Nephron progenitor cell (in vitro differentiated cells): ENCODE results near the gene SCARF2.

Experiments
- DNase-seq: peaks from one replicate; pipeline ENCODE4 v3.0.0; 2021
- H3K27ac Mint-ChIP-seq: 2 replicates; pipeline ENCODE4 v1.8.0; 2021; ENCODE audit warnings: mild to moderate bottlenecking, moderate library complexity, mixed read lengths
- H3K27me3 Mint-ChIP-seq: 2 replicates; pipeline ENCODE4 v1.8.0; 2021; ENCODE audit warnings: mild to moderate bottlenecking, low read depth, mixed read lengths; ENCODE audit not compliant: poor library complexity
- H3K36me3 Mint-ChIP-seq: 2 replicates; pipeline ENCODE4 v1.8.0; 2021; ENCODE audit warnings: low read depth, mixed read lengths
- H3K4me1 Mint-ChIP-seq: 2 replicates; pipeline ENCODE4 v1.8.0; 2021; ENCODE audit warnings: mixed read lengths
- H3K4me3 Mint-ChIP-seq: 2 replicates; pipeline ENCODE4 v1.8.0; 2021; ENCODE audit warnings: mild to moderate bottlenecking, moderate library complexity, mixed read lengths
- H3K9me3 Mint-ChIP-seq: 2 replicates; pipeline ENCODE4 v1.8.0; 2021; ENCODE audit warnings: mild to moderate bottlenecking, moderate library complexity, mixed read lengths
- CTCF ChIP-seq: fragments of 200-600 bp; sonication (generic); IDR thresholded peaks from 2 replicates; pipeline ENCODE4 v1.5.0; 2021; ENCODE audit warnings: antibody characterized with exemption

The SCARF2 gene

GRCh38 chr22:20400606-20401375 is 36.8 kb downstream of the SCARF2 start:
- Mint-ChIP-seq H3K36me3 (peaks cover 48% of the 10 kb centered on the region), H3K27me3 (no peaks in the 10 kb centered on the region), H3K4me1 (peaks cover 31% of the 10 kb centered on the region), H3K27ac (no peak overlapping the region), H3K9me3 (no peaks in the 10 kb centered on the region), H3K4me3 (no peak overlapping the region)
- DNase-seq = no peak
- TF ChIP-seq CTCF = no peak

- Mint-ChIP-seq H3K4me3 (no peak overlapping the region), H3K27me3 (no peaks in the 10 kb centered on the region), H3K4me1 (peaks cover 38% of the 10 kb centered on the region), H3K36me3 (peaks cover 45% of the 10 kb centered on the region), H3K27ac (no peak overlapping the region), H3K9me3 (no peaks in the 10 kb centered on the region)
- DNase-seq = no peak
- TF ChIP-seq CTCF = no peak
Measured at GRCh38 chr22:20399866-20400605, 37.6 kb downstream of the SCARF2 start.

GRCh38 chr22:20398420-20398819 is 39.2 kb downstream of the SCARF2 start:
- Mint-ChIP-seq H3K4me1 (peaks cover 51% of the 10 kb centered on the region), H3K4me3 (no peak overlapping the region), H3K36me3 (peaks cover 33% of the 10 kb centered on the region), H3K27ac (no peak overlapping the region), H3K9me3 (no peaks in the 10 kb centered on the region), H3K27me3 (no peaks in the 10 kb centered on the region)
- TF ChIP-seq CTCF = no peak
- no peak for DNase-seq

GRCh38 chr22:20397498-20397897 is 40.1 kb downstream of the SCARF2 start:
- H3K27ac Mint-ChIP-seq = no peak overlapping the region
- no peak for DNase-seq
- H3K4me1 Mint-ChIP-seq = peaks cover 51% of the 10 kb centered on the region
- no peak overlapping the region for H3K4me3 Mint-ChIP-seq
- H3K36me3 Mint-ChIP-seq = peaks cover 26% of the 10 kb centered on the region
- no peaks in the 10 kb centered on the region for H3K9me3 Mint-ChIP-seq
- H3K27me3 Mint-ChIP-seq = no peaks in the 10 kb centered on the region
- no peak for TF ChIP-seq CTCF

- TF ChIP-seq CTCF = no peak
- H3K9me3 Mint-ChIP-seq = no peaks in the 10 kb centered on the region
- H3K36me3 Mint-ChIP-seq = peaks cover 21% of the 10 kb centered on the region
- no peak for DNase-seq
- peaks cover 1% of the 10 kb centered on the region for H3K27me3 Mint-ChIP-seq
- H3K27ac Mint-ChIP-seq = no peak overlapping the region
- H3K4me3 Mint-ChIP-seq = peak overlapping the region; percentile 85
- peaks cover 51% of the 10 kb centered on the region for H3K4me1 Mint-ChIP-seq
Measured at GRCh38 chr22:20396639-20397038, 41.0 kb downstream of the SCARF2 start.
